A172 (cell line): Measurements from ENCODE around the gene WDR37. TPM values are rescaled to one million over a fixed set of nuclear protein-coding genes. Genes with fewer than 3 reads are reported as not detected.
"Not testable (repeated sequence)": the region's sequence is repeated elsewhere in the genome, so short reads cannot be mapped to it uniquely, and the experiment has no call there.

ENCODE experiments used
- DNase-seq: peaks from one replicate; pipeline ENCODE4 v3.0.0-alpha.2; 2015; ENCODE audit warnings: low spot score
- total RNA-seq: library from RNA; depleted of rRNA; stranded (reverse); fragments of >200 nt; shearing (Covaris generic); gene quantifications from 2 replicates; pipeline ENCODE4 v1.2.3, GENCODE V29; 2014

WDR37 gene
- total RNA-seq, 1 experiment from 2014 or later, result 8.8 TPM

GRCh38 chr10:1104971-1105370 is 48.8 kb downstream of the WDR37 start:
- DNase-seq, result no peak

- DNase-seq, result no peak
Measured at GRCh38 chr10:1107004-1107403, 50.8 kb downstream of the WDR37 start.

- DNase-seq, result no peak
Measured at GRCh38 chr10:1107679-1108078, 51.5 kb downstream of the WDR37 start.

GRCh38 chr10:1109795-1110673 is 53.8 kb downstream of the WDR37 start:
- peak; percentile 97 for DNase-seq

- DNase-seq, result no peak
Measured at GRCh38 chr10:1110674-1111119, 54.5 kb downstream of the WDR37 start.

- DNase-seq, result no peak
Measured at GRCh38 chr10:1114315-1114714, 58.1 kb downstream of the WDR37 start.

GRCh38 chr10:1114719-1115606 is 58.8 kb downstream of the WDR37 start:
- DNase-seq, result no peak

GRCh38 chr10:1115607-1115955 is 59.4 kb downstream of the WDR37 start:
- DNase-seq, result no peak

GRCh38 chr10:1116051-1116450 is 59.9 kb downstream of the WDR37 start:
- no peak for DNase-seq

GRCh38 chr10:1116696-1117280 is 60.6 kb downstream of the WDR37 start:
- no peak for DNase-seq

GRCh38 chr10:1117651-1118050 is 61.5 kb downstream of the WDR37 start:
- no peak for DNase-seq

GRCh38 chr10:1118318-1118717 is 62.1 kb downstream of the WDR37 start:
- not testable (repeated sequence) for DNase-seq

- no peak for DNase-seq
Measured at GRCh38 chr10:1119027-1119426, 62.8 kb downstream of the WDR37 start.

GRCh38 chr10:1119501-1119900 is 63.3 kb downstream of the WDR37 start:
- no peak for DNase-seq

- DNase-seq, result no peak
Measured at GRCh38 chr10:1120306-1120705, 64.1 kb downstream of the WDR37 start.

GRCh38 chr10:1120801-1121211 is 64.6 kb downstream of the WDR37 start:
- DNase-seq, result no peak

GRCh38 chr10:1121271-1121970 is 65.2 kb downstream of the WDR37 start:
- no peak for DNase-seq

GRCh38 chr10:1122349-1122748 is 66.2 kb downstream of the WDR37 start:
- no peak for DNase-seq

- no peak for DNase-seq
Measured at GRCh38 chr10:1123198-1123597, 67.0 kb downstream of the WDR37 start.

GRCh38 chr10:1123972-1124371 is 67.8 kb downstream of the WDR37 start:
- no peak for DNase-seq

- DNase-seq, result no peak
Measured at GRCh38 chr10:1124796-1125195, 68.6 kb downstream of the WDR37 start.

- no peak for DNase-seq
Measured at GRCh38 chr10:1126461-1126860, 70.3 kb downstream of the WDR37 start.
